Thyroid gland (tissue), 4 donors: Measurements from ENCODE around the gene AADACL2. TPM values are rescaled to one million over a fixed set of nuclear protein-coding genes. Genes with fewer than 3 reads are reported as not detected.

ENCODE experiments used
- DNase-seq, 2 donors: peaks; one replicate each; pipeline ENCODE4 v3.0.0-alpha.2; 2019
- H3K27ac ChIP-seq, 3 donors: fragments of 200-600 bp; sonication (generic); 1 replicate in 2 of 3; 2 replicates in 1 of 3; pipeline ENCODE4 v1.5.1; 2016 to 2019; ENCODE audit warnings: mild to moderate bottlenecking in 1 of 3, moderate library complexity in 1 of 3
- H3K27me3 ChIP-seq: fragments of 200-600 bp; sonication (generic); one replicate; pipeline ENCODE4 v1.5.1; 2019
- H3K36me3 ChIP-seq, 2 donors: fragments of 200-600 bp; sonication (generic); one replicate each; pipeline ENCODE4 v1.5.1; 2016 to 2019
- H3K4me1 ChIP-seq, 2 donors: fragments of 200-600 bp; sonication (generic); one replicate each; pipeline ENCODE4 v1.5.1; 2017 to 2019
- H3K4me3 ChIP-seq, 3 donors: fragments of 200-600 bp; sonication (generic); replicated peaks in 1 of 3; 1 replicate in 2 of 3; 2 replicates in 1 of 3; pipeline ENCODE4 v1.5.1; 2016; ENCODE audit warnings: mild to moderate bottlenecking in 1 of 3
- H3K9me3 ChIP-seq: fragments of 200-600 bp; sonication (generic); one replicate; pipeline ENCODE4 v1.5.1; 2017
- POLR2A ChIP-seq, 2 donors: fragments of 450-650 bp; IDR thresholded peaks; one replicate each; pipeline ENCODE4 v1.6.1; 2017; ENCODE audit warnings: antibody characterized with exemption in 2 of 2, mild to moderate bottlenecking in 2 of 2, moderate library complexity in 1 of 2
- WGBS, 2 donors: methylation state at CpG; one replicate each; pipeline ENCODE4 v1.1.5; 2017; 5-methylcytosine and 5-hydroxymethylcytosine counted together
- intact Hi-C: fragments of 100-400 bp; cut with DNase I; formaldehyde crosslinking; loops from one replicate; pipeline ENCODE4 v1.15.1; 2023
- total RNA-seq, 4 donors: library from RNA; depleted of rRNA; stranded (reverse); fragments of >200 nt; gene quantifications; one replicate each; pipeline ENCODE4 v1.2.3, GENCODE V29; 2016
- TF ChIP-seq, protein P1 (sequence below), 6 experiments: fragments of 200-600 bp in 3 of 6; fragments of 450-650 bp in 3 of 6; sonication (generic) in 3 of 6; IDR thresholded peaks; one replicate each; pipeline ENCODE4 v1.5.1; 2016 to 2019; ENCODE audit warnings: antibody characterized with exemption in 6 of 6, mild to moderate bottlenecking in 2 of 6, inconsistent platforms in 1 of 6, moderate library complexity in 1 of 6

Gene AADACL2
- total RNA-seq, 4 donors from 2014 or later = not detected

- Histone ChIP-seq H3K9me3 (no peaks in the 10 kb centered on the region), H3K4me3 (no peak overlapping the region), H3K27ac (peak overlapping the region in 2 of 3 donors; percentile 75 to 91), H3K36me3 (no peaks in the 10 kb centered on the region), H3K4me1 (peaks cover 26 to 27% of the 10 kb centered on the region in 2 donors), H3K27me3 (no peaks in the 10 kb centered on the region)
- DNase-seq = no peak
- TF ChIP-seq, protein P1, sequence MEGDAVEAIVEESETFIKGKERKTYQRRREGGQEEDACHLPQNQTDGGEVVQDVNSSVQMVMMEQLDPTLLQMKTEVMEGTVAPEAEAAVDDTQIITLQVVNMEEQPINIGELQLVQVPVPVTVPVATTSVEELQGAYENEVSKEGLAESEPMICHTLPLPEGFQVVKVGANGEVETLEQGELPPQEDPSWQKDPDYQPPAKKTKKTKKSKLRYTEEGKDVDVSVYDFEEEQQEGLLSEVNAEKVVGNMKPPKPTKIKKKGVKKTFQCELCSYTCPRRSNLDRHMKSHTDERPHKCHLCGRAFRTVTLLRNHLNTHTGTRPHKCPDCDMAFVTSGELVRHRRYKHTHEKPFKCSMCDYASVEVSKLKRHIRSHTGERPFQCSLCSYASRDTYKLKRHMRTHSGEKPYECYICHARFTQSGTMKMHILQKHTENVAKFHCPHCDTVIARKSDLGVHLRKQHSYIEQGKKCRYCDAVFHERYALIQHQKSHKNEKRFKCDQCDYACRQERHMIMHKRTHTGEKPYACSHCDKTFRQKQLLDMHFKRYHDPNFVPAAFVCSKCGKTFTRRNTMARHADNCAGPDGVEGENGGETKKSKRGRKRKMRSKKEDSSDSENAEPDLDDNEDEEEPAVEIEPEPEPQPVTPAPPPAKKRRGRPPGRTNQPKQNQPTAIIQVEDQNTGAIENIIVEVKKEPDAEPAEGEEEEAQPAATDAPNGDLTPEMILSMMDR (IDR thresholded peaks at IDR 0.05) = no peak
- no peak for TF ChIP-seq POLR2A (IDR thresholded peaks at IDR 0.05)
- intact Hi-C loops = no loop called here
- 76 to 89% methylated on average over 2 of the region's 2 CpGs for WGBS, 2 donors
Observed at GRCh38 chr3:151769175-151769574, 35.4 kb downstream of the AADACL2 start.

- H3K4me3 ChIP-seq = no peak overlapping the region
- H3K9me3 ChIP-seq = no peaks in the 10 kb centered on the region
- intact Hi-C loops = no loop called here
- TF ChIP-seq, protein P1 (IDR thresholded peaks at IDR 0.05) = no peak
- no peak for TF ChIP-seq POLR2A (IDR thresholded peaks at IDR 0.05)
- peaks cover 34 to 36% of the 10 kb centered on the region in 2 donors for H3K4me1 ChIP-seq
- no peaks in the 10 kb centered on the region for H3K27me3 ChIP-seq
- peak overlapping the region; percentile 75 to 91 (median 84) for H3K27ac ChIP-seq
- peak; percentile 67 to 75 for DNase-seq
- no peaks in the 10 kb centered on the region for H3K36me3 ChIP-seq
- WGBS, 2 donors = 5 to 12% methylated on average over 4 of the region's 4 CpGs
Observed at GRCh38 chr3:151770956-151771355, 37.2 kb downstream of the AADACL2 start.

DNA sequence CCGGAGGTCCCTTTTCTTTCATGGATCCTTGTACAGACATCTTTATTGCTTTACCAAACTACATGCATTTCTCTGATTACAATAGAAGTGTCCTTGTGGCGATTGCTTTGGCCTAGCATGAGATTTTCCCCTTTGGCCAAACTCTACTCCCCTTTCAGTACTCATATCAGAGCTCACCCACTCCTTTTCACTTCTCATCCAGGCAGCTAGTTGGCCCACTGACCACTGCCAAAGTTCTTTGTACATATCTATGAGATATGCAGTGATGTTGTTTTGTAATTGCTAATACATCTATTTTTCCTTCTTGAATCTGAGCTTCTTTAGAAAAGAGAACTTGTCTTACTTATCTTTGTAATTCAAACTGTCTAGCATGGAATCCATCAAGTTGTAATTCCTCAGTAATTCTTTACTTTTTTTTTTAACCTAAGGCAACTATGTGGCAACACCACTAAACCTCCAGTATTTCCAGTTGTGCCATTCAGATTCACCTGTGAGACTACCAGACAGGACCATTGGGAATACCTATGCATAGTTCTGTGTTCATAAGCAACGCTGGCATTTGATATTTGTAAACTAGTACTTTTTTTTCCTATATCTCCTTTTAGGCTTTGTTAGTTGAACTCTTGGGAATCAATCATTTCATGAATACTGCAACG lies 39.2 kb downstream of the AADACL2 start:
- no peak for DNase-seq
- Histone ChIP-seq H3K4me3 (no peak overlapping the region), H3K4me1 (peaks cover 34 to 36% of the 10 kb centered on the region in 2 donors), H3K9me3 (no peaks in the 10 kb centered on the region), H3K27me3 (no peaks in the 10 kb centered on the region), H3K36me3 (no peaks in the 10 kb centered on the region), H3K27ac (no peak overlapping the region)
- TF ChIP-seq POLR2A (IDR thresholded peaks at IDR 0.05) = no peak
- TF ChIP-seq, protein P1 (IDR thresholded peaks at IDR 0.05) = no peak
- intact Hi-C loops = no loop called here
- 89 to 99% methylated on average over 4 of the region's 4 CpGs for WGBS, 2 donors

DNA sequence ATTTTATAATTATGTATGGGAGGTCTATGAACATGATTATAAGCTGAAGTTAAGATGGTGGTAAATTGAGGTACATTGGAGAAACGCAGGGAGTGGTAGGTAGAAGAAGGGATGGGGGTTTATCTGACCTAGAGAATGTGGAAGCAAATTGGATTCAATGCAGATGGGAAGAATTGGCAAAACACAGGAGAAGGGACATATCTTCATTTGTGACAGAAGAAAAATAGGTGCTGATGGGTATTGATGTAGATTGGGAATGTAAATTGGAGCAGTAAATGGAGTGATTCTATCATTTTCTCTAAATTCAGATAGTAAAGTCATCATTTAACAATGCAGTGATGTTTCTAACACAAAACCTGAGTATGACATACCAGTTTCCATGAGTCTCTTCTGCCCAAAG lies 40.5 kb downstream of the AADACL2 start:
- Histone ChIP-seq H3K4me1 (peaks cover 34 to 36% of the 10 kb centered on the region in 2 donors), H3K27ac (no peak overlapping the region), H3K27me3 (no peaks in the 10 kb centered on the region), H3K36me3 (no peaks in the 10 kb centered on the region), H3K9me3 (no peaks in the 10 kb centered on the region), H3K4me3 (no peak overlapping the region)
- intact Hi-C loops = no loop called here
- DNase-seq = no peak
- WGBS, 2 donors = 94% methylated on average over 1 of the region's 1 CpG
- TF ChIP-seq, protein P1 (IDR thresholded peaks at IDR 0.05) = no peak
- TF ChIP-seq POLR2A (IDR thresholded peaks at IDR 0.05) = no peak

- no peaks in the 10 kb centered on the region for H3K27me3 ChIP-seq
- TF ChIP-seq POLR2A (IDR thresholded peaks at IDR 0.05) = no peak
- TF ChIP-seq, protein P1 (IDR thresholded peaks at IDR 0.05) = no peak
Observed at GRCh38 chr3:151774910-151775309, 41.2 kb downstream of the AADACL2 start.

More at GRCh38 chr3:151774910-151775309, 41.2 kb downstream of the AADACL2 start:
- H3K27ac ChIP-seq = peak overlapping the region in 2 of 3 donors; percentile 33 to 42
- no peak overlapping the region for H3K4me3 ChIP-seq
- intact Hi-C loops = no loop called here
- H3K9me3 ChIP-seq = no peaks in the 10 kb centered on the region
- no peaks in the 10 kb centered on the region for H3K36me3 ChIP-seq
- no peak for DNase-seq
- H3K4me1 ChIP-seq = peaks cover 30 to 32% of the 10 kb centered on the region in 2 donors
